GM19025 (cell line): ENCODE measurements around the gene TASOR.
A peak's percentile ranks its signal among the peaks of the same experiment; 100 is the strongest.
"Not testable (repeated sequence)": the region's sequence is repeated elsewhere in the genome, so short reads cannot be mapped to it uniquely, and the experiment has no call there.

Experiments
- ATAC-seq: cut with Tn5 transposase; IDR thresholded peaks from one replicate; pipeline ENCODE4 v1.9.1; 2021; ENCODE audit warnings: mild to moderate bottlenecking, low read depth, moderate library complexity; ENCODE audit not compliant: unreplicated experiment

The TASOR gene, protein sequence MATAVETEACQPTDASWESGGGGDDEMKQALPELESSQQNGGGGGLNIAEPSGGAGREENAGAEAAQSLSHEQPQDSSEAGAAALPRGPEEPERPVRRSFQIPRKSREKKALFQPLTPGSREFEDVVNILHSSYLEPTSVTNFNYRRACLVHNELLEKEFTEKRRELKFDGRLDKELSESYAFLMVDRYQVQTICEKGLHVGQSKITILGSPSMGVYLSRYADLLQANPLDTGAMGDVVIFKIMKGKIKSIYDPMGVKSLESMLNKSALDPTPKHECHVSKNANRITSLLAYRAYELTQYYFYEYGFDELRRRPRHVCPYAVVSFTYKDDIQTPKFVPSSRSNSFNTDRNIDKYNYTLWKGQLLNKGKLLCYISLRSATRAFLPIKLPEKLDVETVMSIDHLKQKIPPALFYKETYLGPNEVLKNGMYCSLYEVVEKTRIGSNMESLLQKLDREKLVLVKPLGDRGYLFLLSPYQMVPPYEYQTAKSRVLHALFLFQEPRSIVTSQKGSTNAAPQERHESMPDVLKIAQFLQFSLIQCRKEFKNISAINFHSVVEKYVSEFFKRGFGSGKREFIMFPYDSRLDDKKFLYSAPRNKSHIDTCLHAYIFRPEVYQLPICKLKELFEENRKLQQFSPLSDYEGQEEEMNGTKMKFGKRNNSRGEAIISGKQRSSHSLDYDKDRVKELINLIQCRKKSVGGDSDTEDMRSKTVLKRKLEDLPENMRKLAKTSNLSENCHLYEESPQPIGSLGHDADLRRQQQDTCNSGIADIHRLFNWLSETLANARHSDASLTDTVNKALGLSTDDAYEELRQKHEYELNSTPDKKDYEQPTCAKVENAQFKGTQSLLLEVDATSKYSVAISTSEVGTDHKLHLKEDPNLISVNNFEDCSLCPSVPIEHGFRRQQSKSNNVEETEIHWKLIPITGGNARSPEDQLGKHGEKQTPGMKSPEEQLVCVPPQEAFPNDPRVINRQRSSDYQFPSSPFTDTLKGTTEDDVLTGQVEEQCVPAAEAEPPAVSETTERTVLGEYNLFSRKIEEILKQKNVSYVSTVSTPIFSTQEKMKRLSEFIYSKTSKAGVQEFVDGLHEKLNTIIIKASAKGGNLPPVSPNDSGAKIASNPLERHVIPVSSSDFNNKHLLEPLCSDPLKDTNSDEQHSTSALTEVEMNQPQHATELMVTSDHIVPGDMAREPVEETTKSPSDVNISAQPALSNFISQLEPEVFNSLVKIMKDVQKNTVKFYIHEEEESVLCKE (N-terminal part only)

DNA sequence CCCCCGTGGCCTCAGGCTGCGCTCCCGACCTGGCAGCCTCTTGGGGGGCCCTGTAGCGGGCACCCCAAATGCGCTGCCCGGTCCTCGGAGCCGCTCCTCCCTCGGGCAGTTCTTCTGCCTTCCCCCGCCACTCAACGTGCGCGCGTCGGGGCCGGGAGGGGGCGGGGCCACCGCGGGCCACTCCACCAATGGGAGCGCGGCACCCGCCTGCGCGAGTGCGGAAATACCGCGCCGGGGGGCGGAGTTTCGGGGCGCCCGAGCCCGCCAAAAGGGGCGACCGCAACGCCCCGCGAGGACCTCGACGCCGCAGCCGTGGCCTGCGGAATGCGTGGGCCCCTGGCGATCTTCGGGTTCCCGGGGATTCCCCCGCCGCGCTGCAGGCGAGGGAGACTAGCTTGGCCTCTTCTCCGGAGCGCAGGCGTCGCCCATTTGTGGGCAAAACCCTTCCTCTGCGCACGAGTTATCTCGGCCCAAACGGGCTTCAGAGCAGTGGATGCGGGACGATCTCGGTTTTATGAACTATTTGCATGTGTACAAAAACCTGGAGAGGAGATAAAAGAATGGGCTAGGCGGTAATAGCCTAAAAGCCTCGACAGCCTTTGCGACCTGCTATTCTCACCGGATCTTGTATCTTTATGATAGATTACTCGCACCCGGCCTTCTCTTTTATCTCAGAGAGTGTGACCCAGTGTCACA is at the start of gene TASOR:
TSS of gene TASOR (minus strand) at position 144 of the 696 bp plus-strand sequence. CDS start 259 bp downstream, outside the sequence.
- ATAC-seq: peak; percentile 82

DNA sequence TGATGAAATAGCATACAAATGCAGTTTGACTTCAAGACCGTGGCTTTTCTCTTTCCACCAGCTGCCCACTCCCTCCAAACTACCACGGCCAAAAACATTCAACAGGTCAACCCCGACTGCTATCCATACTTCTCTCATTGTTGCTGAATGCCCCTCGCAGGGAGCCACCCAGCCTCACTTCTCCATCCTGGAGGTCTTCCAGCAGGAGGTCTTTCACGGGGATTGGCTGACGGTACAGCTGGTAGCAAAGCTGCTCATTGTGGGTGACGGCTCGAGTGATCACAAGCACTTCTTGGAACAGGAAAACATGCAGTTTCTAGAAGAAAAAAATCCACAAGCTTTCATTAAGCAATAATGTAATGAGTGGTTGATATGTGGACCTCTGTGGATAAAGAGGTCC is 49.0 kb upstream of the TASOR start:
- no peak for ATAC-seq

DNA sequence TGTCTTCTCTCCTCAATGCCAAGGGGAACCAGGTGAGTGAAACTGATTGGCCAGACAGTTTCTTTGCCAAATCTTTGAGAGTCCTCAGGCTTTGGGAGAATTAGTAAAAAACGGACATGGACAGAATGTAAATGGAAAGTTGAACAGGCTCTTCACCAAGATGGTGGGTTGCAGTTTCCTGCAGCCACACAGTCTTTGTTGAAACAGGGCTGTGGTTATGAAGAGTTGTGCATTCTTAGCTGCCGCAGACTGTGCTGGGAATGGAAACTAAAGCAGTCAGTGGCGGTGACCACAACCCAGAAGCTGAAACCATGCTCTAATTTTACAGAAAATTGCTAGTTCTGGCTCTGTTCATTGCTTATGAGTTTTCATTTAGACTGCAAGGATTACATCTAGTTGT is 42.1 kb upstream of the TASOR start:
- ATAC-seq: peak; percentile 99

DNA sequence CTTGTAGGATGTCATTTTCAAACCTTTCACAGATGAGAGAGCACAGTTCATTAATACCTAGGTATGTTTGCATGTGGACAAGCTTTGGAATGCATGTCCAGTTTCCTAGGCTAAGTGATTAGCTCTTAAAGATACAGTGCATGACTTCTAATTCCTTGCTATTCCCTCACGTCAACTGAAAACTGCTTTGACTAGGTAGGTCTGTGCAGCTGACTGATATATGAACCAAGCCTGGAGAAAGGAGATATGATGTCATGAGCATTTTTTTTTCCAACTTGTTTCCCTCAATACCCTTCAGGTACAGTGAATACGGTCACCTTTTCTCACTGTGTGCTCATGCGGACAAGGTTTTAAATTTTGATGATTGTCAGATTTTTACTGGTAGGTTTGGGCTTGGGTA is 41.6 kb upstream of the TASOR start:
- ATAC-seq: no peak

DNA sequence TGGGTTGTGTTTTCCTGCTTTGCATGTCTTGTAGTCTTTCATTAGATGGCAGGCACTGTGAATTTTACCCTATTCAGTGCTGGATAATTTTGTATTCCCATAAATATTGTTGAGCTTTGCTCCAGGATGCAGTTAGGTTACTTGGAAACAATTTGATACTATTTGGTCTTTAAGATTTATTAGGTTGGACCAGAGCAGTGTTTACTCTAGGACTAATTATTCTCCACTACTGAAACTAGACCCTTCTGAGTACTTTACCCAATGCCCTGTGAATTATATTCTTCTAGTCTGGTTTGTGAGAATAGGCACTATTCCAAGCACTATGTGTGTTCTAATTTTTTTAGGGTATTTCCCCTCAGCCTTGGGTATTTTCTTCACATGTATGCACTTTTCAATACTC is 37.8 kb upstream of the TASOR start:
- ATAC-seq: no peak

DNA sequence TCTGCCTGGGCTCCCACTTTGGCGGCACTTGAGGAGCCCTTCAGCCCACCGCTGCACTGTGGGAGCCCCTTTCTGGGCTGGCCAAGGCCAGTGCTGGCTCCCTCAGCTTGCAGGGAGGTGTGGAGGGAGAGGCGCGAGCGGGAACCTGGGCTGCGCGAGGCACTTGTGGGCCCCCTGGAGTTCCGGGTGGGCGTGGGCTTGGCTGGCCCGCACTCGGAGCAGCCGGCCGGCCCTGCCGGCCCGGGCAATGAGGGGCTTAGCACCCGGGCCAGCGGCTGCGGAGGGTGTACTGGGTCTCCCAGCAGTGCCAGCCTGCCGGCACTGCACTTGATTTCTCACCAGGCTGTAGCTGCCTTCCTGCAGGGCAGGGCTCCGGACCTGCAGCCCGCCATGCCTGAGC is 35.7 kb upstream of the TASOR start:
- not testable (repeated sequence) for ATAC-seq

DNA sequence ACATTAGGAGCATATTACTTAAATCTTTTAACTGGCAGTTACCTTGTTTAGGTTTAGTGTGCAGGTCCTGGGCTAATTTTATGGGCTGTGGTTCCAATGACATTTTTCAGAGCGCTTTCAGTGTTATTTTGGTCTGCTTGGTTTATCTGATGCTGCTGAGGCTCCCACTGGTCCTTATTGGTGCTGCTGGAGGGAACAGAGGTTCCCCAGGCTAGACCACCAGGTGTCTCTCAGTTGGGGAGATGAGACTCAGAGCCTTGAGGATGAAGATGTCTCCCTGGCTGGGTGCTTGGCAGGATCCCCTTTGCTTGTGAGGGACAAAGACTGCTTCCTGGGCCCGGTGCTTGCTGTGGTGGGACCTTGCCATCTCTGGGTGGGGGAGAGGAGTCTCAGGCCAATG is 28.3 kb upstream of the TASOR start:
- ATAC-seq: no peak

DNA sequence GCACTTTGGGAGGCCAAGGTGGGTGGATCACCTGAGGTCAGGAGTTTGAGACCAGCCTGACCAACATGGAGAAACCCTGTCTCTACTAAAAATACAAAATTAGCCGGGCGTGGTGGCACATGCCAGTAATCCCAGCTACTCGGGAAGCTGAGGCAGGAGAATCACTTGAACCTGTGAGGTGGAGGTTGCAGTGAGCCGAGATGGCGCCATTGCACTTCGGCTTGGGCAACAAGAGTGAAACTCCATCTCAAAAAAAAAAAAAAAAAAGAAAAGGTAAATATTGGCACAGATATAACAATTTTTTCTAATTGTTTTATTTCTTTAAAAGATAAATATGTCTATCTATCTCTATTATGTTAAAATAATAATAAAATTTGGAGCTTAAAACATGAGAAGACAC is 24.3 kb upstream of the TASOR start:
- not testable (repeated sequence) for ATAC-seq

DNA sequence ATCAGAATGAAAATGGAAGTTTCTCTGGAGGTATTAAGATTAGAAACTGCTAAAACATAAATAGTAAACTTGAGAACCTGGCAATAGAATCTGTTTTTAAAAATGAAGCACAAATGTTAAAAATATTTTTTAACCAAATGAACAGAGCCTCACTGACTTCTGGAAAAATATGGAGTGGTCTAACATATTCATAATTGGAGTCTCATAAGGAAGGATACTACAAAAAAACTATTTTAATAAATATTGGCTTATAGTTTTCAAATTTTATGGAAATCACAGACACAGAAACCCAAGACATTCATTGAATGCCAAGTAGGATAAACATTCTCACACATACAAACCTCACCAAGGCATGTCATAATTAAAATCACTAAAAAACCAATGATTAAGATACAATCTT is 23.6 kb upstream of the TASOR start:
- ATAC-seq: no peak

DNA sequence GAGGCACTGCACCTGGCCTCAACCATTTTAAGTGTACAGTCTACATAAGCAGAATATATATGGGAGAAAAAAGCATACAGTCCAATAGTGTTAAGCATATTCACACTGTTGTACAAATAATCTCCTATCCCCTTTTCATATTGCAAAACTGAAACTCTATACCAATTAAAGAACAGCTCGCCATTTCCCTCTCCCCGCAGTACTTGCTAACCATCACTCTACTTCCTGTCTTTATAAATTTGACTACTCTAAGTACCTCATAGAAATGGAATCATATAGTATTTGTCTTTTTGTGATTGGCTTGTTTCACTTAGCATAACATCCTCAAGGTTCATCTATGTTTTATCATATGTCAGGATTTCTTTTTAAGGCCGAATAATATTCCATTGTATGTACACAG is 21.6 kb upstream of the TASOR start:
- ATAC-seq: no peak

DNA sequence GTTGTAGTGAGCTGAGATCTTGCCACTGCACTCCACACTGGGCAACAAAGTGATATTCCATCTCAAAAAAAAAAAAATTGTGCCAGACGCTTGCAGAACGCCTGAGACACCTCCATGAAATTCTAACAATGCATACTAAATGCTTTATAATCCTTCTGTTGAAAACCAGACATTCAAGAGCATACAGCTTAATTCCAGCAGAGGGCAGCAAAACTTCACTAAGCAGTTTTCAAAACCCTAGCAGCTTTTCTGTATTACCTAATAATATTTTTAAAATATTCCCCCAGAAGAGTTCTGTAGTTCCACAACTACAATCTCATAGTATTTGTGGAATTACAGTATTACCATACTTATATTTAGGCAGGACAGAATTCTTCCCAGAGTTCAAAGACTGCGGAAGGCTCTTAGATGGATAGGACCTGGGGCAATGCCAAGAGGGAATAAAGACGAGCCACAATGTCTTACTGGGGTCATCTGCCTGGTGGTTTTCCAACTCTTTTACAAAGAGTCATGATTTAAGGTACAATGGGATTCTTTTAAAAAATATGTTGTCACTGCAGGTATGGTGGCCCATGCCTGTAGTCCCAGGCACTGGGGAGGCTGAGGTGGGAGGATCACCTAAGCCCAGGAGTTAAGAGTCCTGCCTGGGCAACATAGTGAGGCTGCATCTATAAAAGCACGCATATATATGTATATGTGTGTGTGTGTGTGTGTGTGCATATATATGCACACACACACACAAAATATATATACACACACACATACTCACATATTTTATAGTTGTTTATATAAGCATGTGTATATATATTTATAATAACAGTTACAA is 19.6 kb upstream of the TASOR start:
- ATAC-seq: no peak

DNA sequence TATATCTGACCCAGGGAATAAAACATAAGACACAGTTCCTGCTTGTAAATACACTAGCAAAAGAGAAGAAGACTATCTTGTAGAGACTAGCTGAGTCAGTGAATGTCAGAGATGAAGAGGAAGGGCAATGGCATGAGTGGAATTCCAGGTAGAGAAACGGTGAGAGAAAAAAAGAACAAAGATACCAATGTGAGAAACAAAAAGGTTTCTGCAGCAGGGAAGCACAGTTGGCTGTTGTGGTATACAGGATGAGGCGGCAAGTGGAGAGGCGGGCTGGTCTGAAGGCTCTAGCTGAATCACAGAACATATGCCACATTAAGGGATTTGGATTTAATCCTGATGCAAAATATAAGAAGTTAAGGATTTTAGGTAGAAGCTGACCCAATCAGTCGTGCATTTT is 17.1 kb upstream of the TASOR start:
- no peak for ATAC-seq

DNA sequence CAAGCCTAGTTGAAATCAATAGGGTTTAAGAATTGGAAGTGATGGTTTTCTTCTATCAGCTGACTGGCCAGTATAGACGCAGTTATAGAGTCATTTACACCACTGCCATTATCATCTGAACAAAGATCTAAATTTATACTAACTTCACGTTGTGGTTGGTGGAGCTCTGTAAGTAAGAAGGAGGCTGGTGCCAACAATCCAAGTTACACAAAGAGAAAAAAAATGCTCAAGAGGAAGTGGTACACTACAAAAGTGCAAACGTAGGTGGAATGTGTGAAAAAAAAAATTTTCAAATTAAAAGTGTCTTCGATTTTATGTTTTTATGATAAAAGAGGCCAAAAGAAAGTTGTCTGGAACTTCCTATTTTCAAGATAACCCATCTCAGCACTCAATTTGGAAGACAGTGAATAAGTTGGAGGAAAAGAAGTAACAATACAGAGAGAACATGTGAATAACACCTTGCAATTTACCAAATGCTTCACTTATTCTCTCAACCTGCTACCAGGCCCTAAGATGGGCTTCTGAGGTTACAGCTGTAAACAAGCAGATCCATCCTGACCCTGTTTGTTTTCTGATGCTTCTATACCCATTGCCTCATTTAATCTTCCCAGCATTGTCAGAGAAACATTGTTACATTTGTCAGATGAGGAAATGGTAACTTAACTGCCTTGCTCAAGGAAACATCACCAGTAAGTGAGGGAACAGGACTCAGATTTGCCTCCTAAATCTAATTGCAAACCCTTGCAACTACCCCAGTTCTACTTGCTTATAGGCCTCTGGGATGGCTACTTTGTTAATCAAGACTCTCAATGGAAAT is 12.0 kb upstream of the TASOR start:
- ATAC-seq: no peak

DNA sequence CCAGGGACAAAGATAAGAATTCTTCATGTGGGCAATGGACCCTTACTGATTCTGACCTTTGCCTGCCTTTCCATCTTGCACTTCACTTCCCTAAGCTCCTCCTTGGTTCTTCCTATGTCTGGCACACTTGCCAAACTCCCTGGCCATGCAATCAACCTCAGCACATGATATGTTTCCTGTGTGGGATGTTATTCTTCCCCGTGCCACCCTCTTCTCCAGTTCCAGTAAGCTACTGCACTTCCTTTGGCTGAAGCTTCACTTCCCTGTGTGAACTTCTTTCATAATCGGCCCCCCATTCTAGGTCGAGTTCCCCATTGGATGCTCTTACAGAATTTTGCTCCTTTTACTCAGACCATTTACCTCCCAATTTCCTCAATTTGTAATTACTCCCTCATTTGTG is 10.7 kb upstream of the TASOR start:
- no peak for ATAC-seq

DNA sequence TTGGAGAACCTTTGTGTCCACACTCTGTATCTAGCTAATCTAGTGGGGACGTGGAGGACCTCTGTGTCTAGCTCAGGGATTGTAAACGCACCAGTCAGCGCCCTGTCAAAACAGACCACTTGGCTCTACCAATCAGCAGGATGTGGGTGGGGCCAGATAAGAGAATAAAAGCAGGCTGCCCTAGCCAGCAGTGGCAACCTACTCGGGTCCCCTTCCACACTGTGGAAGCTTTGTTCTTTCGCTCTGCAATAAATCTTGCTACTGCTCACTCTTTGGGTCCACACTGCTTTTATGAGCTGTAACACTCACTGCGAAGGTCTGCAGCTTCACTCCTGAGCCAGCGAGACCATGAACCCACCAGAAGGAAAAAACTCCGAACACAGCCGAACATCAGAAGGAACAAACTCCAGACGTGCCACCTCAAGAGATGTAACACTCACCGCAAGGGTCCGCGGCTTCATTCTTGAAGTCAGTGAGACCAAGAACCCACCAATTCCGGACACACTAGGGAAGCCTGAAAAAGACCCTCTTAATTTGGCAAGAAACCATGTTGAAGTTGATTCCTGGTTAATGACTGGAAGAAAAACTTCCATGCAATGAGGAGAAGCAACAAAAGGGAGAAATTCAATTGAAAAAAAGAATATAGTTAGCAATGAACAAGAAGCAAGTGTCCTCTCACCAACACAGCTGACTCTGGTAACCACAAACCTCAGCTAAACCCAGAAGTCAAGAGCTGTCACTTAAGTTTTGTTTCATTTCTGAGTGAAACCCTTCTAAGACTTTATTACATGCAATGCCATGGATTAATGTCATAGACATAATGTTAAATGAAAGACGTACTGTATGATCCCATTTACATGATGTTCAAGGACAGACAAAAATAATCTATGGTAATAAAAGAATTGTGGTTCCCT is 9.7 kb upstream of the TASOR start:
- not testable (repeated sequence) for ATAC-seq

DNA sequence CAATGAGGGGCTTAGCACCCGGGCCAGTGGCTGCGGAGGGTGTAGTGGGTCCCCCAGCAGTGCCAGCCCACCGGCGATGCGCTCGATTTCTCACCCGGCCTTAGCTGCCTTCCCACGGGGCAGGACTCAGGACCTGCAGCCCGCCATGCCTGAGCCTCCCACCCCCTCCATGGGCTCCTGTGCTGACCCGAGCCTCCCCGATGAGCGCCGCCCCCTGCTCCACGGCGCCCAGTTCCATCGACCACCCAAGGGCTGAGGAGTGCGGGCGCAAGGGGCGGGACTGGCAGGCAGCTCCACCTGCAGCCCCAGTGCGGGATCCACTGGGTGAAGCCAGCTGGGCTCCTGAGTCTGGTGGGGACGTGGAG is 8.9 kb upstream of the TASOR start:
- not testable (repeated sequence) for ATAC-seq

DNA sequence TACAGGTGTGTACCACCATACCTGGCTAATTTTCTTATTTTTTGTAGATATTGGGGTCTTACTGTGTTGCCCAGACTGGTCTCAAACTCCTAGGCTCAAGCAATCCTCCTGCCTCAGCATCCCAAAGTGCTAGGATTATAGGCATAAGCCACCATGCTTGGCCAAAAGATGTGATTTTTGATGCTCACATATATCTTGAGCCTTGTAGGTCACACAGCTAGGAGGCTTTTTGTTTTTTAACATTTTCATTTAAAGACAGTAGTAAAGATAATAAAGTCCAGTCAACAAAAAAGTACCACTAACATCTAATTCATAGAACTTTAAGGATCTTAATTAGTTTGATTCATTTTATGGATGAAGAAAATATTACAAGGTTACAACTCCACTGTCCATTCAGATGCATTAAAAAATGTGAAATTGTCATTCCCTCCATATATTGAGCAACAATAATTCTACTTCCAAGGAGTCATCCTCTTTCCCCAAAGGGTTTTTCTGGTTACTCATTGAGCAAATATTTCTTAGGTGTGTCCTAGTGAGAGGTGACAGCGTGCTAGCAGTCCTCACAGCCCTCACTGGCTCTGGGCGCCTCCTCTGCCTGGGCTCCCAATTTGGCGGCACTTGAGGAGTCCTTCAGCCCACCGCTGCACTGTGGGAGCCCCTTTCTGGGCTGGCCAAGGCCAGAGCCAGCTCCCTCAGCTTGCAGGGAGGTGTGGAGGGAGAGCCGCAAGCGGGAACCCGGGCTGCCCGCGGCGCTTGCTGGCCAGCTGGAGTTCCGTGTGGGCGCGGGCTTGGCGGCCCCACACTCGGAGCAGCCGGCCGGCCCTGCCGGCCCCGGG is 8.3 kb upstream of the TASOR start:
- no peak for ATAC-seq
